ENCODE measurements around the gene TMEM121B. TPM values are rescaled to one million over a fixed set of nuclear protein-coding genes. Genes with fewer than 3 reads are reported as not detected.

TMEM121B gene
- total RNA-seq, 2 experiments from 2014 or later: 0.13 to 0.14 TPM

GRCh38 chr22:17106785-17107546, 14.2 kb downstream of the TMEM121B start:
- TF ChIP-seq CTCF (IDR thresholded peaks at IDR 0.05): peak; percentile 12
- ChIA-PET CTCF (interaction anchor here (0.9 to 2.8 kb wide), 7 partner anchors 10 to 65 kb away, joined by 3 to 18 read pairs (median 4); no protein-coding TSS in a partner anchor), POLR2A (interaction anchor here (0.7 to 2.6 kb wide), 9 partner anchors 9 to 112 kb away, joined by 3 to 10 read pairs (median 4); partner anchors contain the start of gene ADA2)
- ATAC-seq: peak; percentile 77
- Mint-ChIP-seq H3K4me3 (peak overlapping the region; percentile 42), H3K4me1 (ENCODE audit: low read depth) (peaks cover 38% of the 10 kb centered on the region), H3K9me3 (no peaks in the 10 kb centered on the region), H3K36me3 (ENCODE audit: low read depth) (peaks cover 31% of the 10 kb centered on the region), H3K27me3 (no peaks in the 10 kb centered on the region), H3K27ac (peak overlapping the region; percentile 81)
- intact Hi-C loops (cut with micrococcal nuclease): no loop called here
- peak; percentile 66 for DNase-seq

GRCh38 chr22:17106161-17106784, 14.9 kb downstream of the TMEM121B start:
- POLR2A ChIA-PET: interaction anchor here (0.8 to 2.6 kb wide), 5 partner anchors 9 to 21 kb away, joined by 3 to 10 read pairs (median 4); no protein-coding TSS in a partner anchor
- Mint-ChIP-seq H3K4me1 (ENCODE audit: low read depth) (peaks cover 43% of the 10 kb centered on the region), H3K27ac (peak overlapping the region; percentile 81), H3K9me3 (no peaks in the 10 kb centered on the region), H3K27me3 (no peaks in the 10 kb centered on the region), H3K36me3 (ENCODE audit: low read depth) (peaks cover 37% of the 10 kb centered on the region), H3K4me3 (peak overlapping the region; percentile 42)
- CTCF ChIA-PET: interaction anchor here (1.1 to 2.8 kb wide), 6 partner anchors 11 to 65 kb away, joined by 4 to 18 read pairs (median 4); no protein-coding TSS in a partner anchor
- TF ChIP-seq CTCF (IDR thresholded peaks at IDR 0.05): peak; percentile 16
- no peak for DNase-seq
- intact Hi-C loops (cut with micrococcal nuclease): no loop called here
- peak; percentile 35 for ATAC-seq

DNA sequence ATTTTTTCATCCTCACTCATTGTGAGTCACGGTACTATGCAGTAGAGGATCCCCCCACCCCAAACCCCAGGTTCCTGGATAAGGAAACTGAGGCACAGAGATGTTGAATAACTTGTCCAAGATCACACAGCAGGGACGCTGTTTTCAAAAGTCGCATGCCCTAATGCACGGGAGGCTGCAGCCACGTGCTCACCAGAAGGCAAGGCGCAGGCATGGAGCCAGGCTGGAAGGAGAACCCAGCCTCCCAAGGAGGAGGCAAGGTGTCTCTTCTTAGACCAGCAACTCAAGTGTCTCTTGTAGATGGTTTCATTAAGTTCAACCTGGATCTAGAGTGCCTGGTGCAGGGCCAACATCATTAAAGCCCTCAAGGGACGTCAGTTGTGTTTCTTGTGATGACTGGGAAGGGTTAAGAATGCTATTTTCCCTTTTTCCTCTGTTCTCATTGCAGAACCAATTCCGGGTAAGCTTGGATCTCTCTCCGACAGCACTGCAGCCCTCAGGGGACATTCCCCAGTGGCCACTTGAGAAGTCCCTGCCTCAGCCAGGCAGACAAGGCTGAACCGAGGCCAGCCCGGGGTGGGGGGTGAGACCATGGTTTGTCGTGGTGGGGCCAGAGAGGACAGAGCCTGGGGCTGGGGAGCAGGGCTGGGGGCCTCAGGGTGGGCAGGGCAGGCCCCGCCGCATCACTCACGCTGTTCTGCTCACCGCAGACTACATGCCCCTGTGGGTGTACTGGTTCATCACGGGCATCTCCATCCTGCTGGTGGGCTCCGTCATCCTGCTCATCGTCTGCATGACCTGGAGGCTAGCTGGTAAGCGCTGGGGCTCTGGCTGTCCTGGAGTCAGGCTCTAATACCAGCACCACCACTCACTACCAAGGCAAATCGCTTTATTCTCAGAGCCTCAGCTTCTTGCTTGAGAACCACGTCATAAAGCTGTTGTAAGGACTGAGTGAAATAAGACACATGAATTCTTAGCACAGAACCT, 15.7 kb downstream of the TMEM121B start:
- H3K4me1 Mint-ChIP-seq (ENCODE audit: low read depth): peaks cover 50% of the 10 kb centered on the region
- POLR2A ChIA-PET: no interaction called here

GRCh38 chr22:17104336-17104935, 16.7 kb downstream of the TMEM121B start:
- no peaks in the 10 kb centered on the region for H3K9me3 Mint-ChIP-seq
- intact Hi-C loops (cut with micrococcal nuclease): no loop called here
- no peak for TF ChIP-seq CTCF (IDR thresholded peaks at IDR 0.05)
- DNase-seq (no peak), ATAC-seq (no peak)
- H3K27me3 Mint-ChIP-seq: no peaks in the 10 kb centered on the region
- peaks cover 48% of the 10 kb centered on the region for H3K36me3 Mint-ChIP-seq (ENCODE audit: low read depth)
- H3K4me1 Mint-ChIP-seq (ENCODE audit: low read depth): peaks cover 54% of the 10 kb centered on the region
- ChIA-PET POLR2A (interaction anchor here (0.7 kb wide), 1 partner anchor 68 kb away, joined by 3 read pairs; no protein-coding TSS in a partner anchor), CTCF (no interaction called here)
- H3K4me3 Mint-ChIP-seq: no peak overlapping the region
- H3K27ac Mint-ChIP-seq: no peak overlapping the region

More for the DNA sequence above, 15.7 kb downstream of the TMEM121B start:
- no peaks in the 10 kb centered on the region for H3K27me3 Mint-ChIP-seq
- intact Hi-C loops (cut with micrococcal nuclease): no loop called here
- TF ChIP-seq CTCF (IDR thresholded peaks at IDR 0.05): no peak
- DNase-seq (no peak), ATAC-seq (no peak)
- peaks cover 43% of the 10 kb centered on the region for H3K36me3 Mint-ChIP-seq (ENCODE audit: low read depth)
- no peak overlapping the region for H3K27ac Mint-ChIP-seq
- H3K9me3 Mint-ChIP-seq: no peaks in the 10 kb centered on the region
- CTCF ChIA-PET: interaction anchor here (1.1 to 2.8 kb wide), 2 partner anchors 10 to 66 kb away, joined by 5 to 8 read pairs; no protein-coding TSS in a partner anchor
- no peak overlapping the region for H3K4me3 Mint-ChIP-seq

Data from activated CD8-positive, alpha-beta T cell treated with anti-CD3 and anti-CD28 coated beads for 36 hours (primary cell).